GM12878 (cell line): ENCODE measurements around the gene FAM216A. TPM values are rescaled to one million over a fixed set of nuclear protein-coding genes. Genes with fewer than 3 reads are reported as not detected.

Source experiments
- ATAC-seq: fragments of 200-7000 bp; cut with Tn5 transposase; 3 replicates; pipeline ENCODE4 v1.9.1; 2020; ENCODE audit warnings: mild to moderate bottlenecking, moderate library complexity
- BruUV-seq: library from RNA; stranded (reverse); fragments of 400-500 nt; replicated peaks from 2 replicates; lab custom pipeline; 2021; lab: Mats Ljungman, UMichigan
- CTCF ChIA-PET: fragments of 300-600 bp; sonication (Branson Sonifier 250); formaldehyde crosslinking; extraction: SDS; loops from one replicate; lab custom pipeline; 2021; ENCODE audit warnings: inconsistent platforms; lab: Yijun Ruan, JAX
- POLR2A ChIA-PET: fragments of 350-600 bp; formaldehyde crosslinking; extraction: SDS; loops from one replicate; lab custom pipeline; 2021; ENCODE audit warnings: inconsistent platforms; lab: Charles Lee
- RAD21 ChIA-PET: fragments of 300-600 bp; sonication (Branson Sonifier 250); formaldehyde crosslinking; loops from one replicate; lab custom pipeline; 2023; ENCODE audit warnings: antibody characterized with exemption; ENCODE audit not compliant: unreplicated experiment; lab: Charles Lee
- SMC1A ChIA-PET: fragments of 300-600 bp; sonication (Branson Sonifier 250); formaldehyde crosslinking; loops from one replicate; lab custom pipeline; 2023; ENCODE audit not compliant: unreplicated experiment, uncharacterized antibody; lab: Charles Lee
- DNase-seq: peaks from one replicate; pipeline ENCODE4 v3.0.0-alpha.2; 2011; ENCODE audit warnings: low read depth, low spot score
- FAIRE-seq: peaks from 3 replicates; lab custom pipeline; 2011; peaks lifted over from hg19 to GRCh38; lab: Jason Lieb, UNC
- H2AFZ ChIP-seq: 2 replicates; pipeline ENCODE4 v1.6.0; 2011; ENCODE audit warnings: low read depth, low read length, control low read depth; ENCODE audit not compliant: control insufficient read depth
- H3K27ac ChIP-seq: 2 replicates; pipeline ENCODE4 v1.5.1; 2011; ENCODE audit warnings: control low read depth; ENCODE audit not compliant: control insufficient read depth, insufficient read depth
- H3K27me3 ChIP-seq, 2 experiments: replicated peaks in 1 of 2; 2 replicates each; pipeline versions ENCODE4 v1.6.0 to v1.6.1; 2011; ENCODE audit warnings: low read length in 1 of 2; ENCODE audit not compliant: control insufficient read depth in 2 of 2, insufficient read depth in 2 of 2
- H3K36me3 ChIP-seq, 2 experiments: 2 replicates each; pipeline ENCODE4 v1.5.1; 2011; ENCODE audit warnings: low read length in 1 of 2; ENCODE audit not compliant: control insufficient read depth in 2 of 2, insufficient read depth in 2 of 2
- H3K4me1 ChIP-seq: 2 replicates; pipeline ENCODE4 v1.6.1; 2011; ENCODE audit warnings: mild to moderate bottlenecking, low read length, moderate library complexity, mixed read lengths; ENCODE audit not compliant: control insufficient read depth, insufficient read depth
- H3K4me2 ChIP-seq: 2 replicates; pipeline ENCODE4 v1.6.0; 2011; ENCODE audit warnings: control low read depth; ENCODE audit not compliant: control insufficient read depth, insufficient read depth
- H3K4me3 ChIP-seq: fragments of 200-600 bp; sonication (generic); 2 replicates; pipeline ENCODE4 v1.5.1; 2016
- H3K79me2 ChIP-seq: 2 replicates; pipeline ENCODE4 v1.6.0; 2011; ENCODE audit warnings: low read length; ENCODE audit not compliant: control insufficient read depth, insufficient read depth
- H3K9ac ChIP-seq: 2 replicates; pipeline ENCODE4 v1.8.0; 2011; ENCODE audit warnings: low read length, control low read depth, mixed read lengths; ENCODE audit not compliant: control insufficient read depth, insufficient read depth
- H3K9me3 ChIP-seq: replicated peaks from 3 replicates; pipeline ENCODE4 v1.5.1; 2011; ENCODE audit warnings: mild to moderate bottlenecking, low read length; ENCODE audit not compliant: control insufficient read depth, insufficient read depth
- H4K20me1 ChIP-seq: 2 replicates; pipeline ENCODE4 v1.6.0; 2011; ENCODE audit not compliant: control insufficient read depth, insufficient read depth
- KAT2A ChIP-seq: conservative IDR thresholded peaks from 2 replicates; pipeline ENCODE4 v1.6.1; 2011; ENCODE audit warnings: low read depth, low read length; ENCODE audit not compliant: control insufficient read depth
- MEF2A ChIP-seq: IDR thresholded peaks from 2 replicates; pipeline ENCODE4 v1.6.1; 2011; ENCODE audit warnings: low read depth, mild to moderate bottlenecking, low read length, moderate library complexity; ENCODE audit not compliant: insufficient read depth
- SREBF1 ChIP-seq: IDR thresholded peaks from 2 replicates; pipeline ENCODE4 v1.6.1; 2012; ENCODE audit warnings: mild to moderate bottlenecking, low read length
- STAT3 ChIP-seq: IDR thresholded peaks from 2 replicates; pipeline ENCODE4 v1.6.1; 2011; ENCODE audit warnings: low read depth, low read length, improper control_type of control experiment
- ZBED1 ChIP-seq: IDR thresholded peaks from 2 replicates; pipeline ENCODE4 v1.6.1; 2016; ENCODE audit warnings: borderline replicate concordance
- WGBS: methylation state at CpG from one replicate; pipeline ENCODE4 v1.1.6; 2016; ENCODE audit warnings: low lambda C conversion rate; ENCODE audit not compliant: insufficient replicate concordance, insufficient coverage; ENCODE audit errors: missing lambda C conversion rate; 5-methylcytosine and 5-hydroxymethylcytosine counted together
- in situ Hi-C: fragments of 300-500 bp; cut with MboI; formaldehyde crosslinking; loops from 9 replicates; pipeline ENCODE4 v1.14.3; 2018; ENCODE audit warnings: mixed read lengths
- intact Hi-C: fragments of 100-400 bp; cut with micrococcal nuclease; formaldehyde crosslinking; loops from one replicate; pipeline ENCODE4 v1.14.2; 2022; ENCODE audit not compliant: unreplicated experiment
- polyA plus RNA-seq, 11 experiments: library from polyadenylated mRNA; depleted of rRNA in 4 of 11; unstranded in 6 of 11; stranded (reverse) in 5 of 11; fragments of >200 nt; fragmentation: Nextera tagmentation in 4 of 11; fragmentation: Illumina TruSeq in 1 of 11; extraction: Ambion mirVana in 4 of 11; extraction: Trizol in 1 of 11; gene quantifications; 1 replicate in 1 of 11; 2 replicates in 10 of 11; pipeline versions ENCODE4 v1.2.1 to v1.2.3, GENCODE V29; 2011 to 2016; ENCODE audit warnings: inconsistent platforms in 2 of 11, missing spikeins in 2 of 11, low read depth in 1 of 11
- total RNA-seq, 4 experiments: library from RNA; depleted of rRNA in 3 of 4; stranded (reverse); fragments of >200 nt in 3 of 4; fragmentation: Illumina TruSeq in 1 of 4; extraction: Trizol in 1 of 4; gene quantifications; 2 replicates each; pipeline versions ENCODE4 v1.2.1 to v1.2.3, GENCODE V29; 2013 to 2021
- TF ChIP-seq, protein P1 (sequence below): fragments of 450-650 bp; conservative IDR thresholded peaks from 2 replicates; pipeline ENCODE4 v1.6.1; 2017; ENCODE audit warnings: mild to moderate bottlenecking, moderate library complexity
- TF ChIP-seq, protein P2 (sequence below): IDR thresholded peaks from 2 replicates; pipeline ENCODE4 v1.6.1; 2012; ENCODE audit warnings: improper control_type of control experiment, low read depth, low read length; ENCODE audit not compliant: insufficient replicate concordance
- TF ChIP-seq, protein P3 (sequence below): fragments of 450-650 bp; IDR thresholded peaks from 2 replicates; pipeline ENCODE4 v1.6.1; 2017; ENCODE audit warnings: mild to moderate bottlenecking, low read depth, inconsistent platforms; ENCODE audit not compliant: poor library complexity, severe bottlenecking
- TF ChIP-seq, protein P4 (sequence below): fragments of 450-650 bp; IDR thresholded peaks from 2 replicates; pipeline ENCODE4 v1.6.1; 2017; ENCODE audit warnings: borderline replicate concordance
- TF ChIP-seq, protein P5 (sequence below): fragments of 450-650 bp; IDR thresholded peaks from 2 replicates; pipeline ENCODE4 v1.6.1; 2014; ENCODE audit warnings: mild to moderate bottlenecking

Gene FAM216A
- total and polyA plus RNA-seq, 10 of the 15 experiments (the other 5 are each of a cell fraction or from before 2014, with no cell fraction given) = 15.0 to 48.3 (median 35.0) TPM

DNA sequence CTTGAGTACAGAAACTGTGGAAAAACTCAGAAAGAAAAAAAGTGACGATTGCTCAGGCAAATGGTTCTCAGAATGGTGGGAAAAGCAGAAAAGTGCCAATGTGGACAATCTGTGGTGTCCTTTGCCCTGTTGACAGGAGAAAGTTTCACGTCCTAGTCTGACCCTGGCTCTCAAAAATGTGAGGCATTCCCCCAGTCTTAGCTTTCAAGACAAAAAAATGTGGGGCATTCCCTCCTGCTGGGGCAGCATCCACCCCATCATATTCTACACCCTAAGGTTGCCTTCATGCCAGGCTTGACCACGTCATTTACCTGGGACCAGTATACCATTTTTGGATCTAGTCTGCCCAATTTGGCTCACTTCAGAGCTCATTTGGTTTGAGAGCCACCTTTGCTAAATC lies 44.4 kb upstream of the FAM216A start (continued):
- TF ChIP-seq, protein P1, sequence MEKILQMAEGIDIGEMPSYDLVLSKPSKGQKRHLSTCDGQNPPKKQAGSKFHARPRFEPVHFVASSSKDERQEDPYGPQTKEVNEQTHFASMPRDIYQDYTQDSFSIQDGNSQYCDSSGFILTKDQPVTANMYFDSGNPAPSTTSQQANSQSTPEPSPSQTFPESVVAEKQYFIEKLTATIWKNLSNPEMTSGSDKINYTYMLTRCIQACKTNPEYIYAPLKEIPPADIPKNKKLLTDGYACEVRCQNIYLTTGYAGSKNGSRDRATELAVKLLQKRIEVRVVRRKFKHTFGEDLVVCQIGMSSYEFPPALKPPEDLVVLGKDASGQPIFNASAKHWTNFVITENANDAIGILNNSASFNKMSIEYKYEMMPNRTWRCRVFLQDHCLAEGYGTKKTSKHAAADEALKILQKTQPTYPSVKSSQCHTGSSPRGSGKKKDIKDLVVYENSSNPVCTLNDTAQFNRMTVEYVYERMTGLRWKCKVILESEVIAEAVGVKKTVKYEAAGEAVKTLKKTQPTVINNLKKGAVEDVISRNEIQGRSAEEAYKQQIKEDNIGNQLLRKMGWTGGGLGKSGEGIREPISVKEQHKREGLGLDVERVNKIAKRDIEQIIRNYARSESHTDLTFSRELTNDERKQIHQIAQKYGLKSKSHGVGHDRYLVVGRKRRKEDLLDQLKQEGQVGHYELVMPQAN = no peak
- TF ChIP-seq MEF2A = no peak
- TF ChIP-seq, protein P2, sequence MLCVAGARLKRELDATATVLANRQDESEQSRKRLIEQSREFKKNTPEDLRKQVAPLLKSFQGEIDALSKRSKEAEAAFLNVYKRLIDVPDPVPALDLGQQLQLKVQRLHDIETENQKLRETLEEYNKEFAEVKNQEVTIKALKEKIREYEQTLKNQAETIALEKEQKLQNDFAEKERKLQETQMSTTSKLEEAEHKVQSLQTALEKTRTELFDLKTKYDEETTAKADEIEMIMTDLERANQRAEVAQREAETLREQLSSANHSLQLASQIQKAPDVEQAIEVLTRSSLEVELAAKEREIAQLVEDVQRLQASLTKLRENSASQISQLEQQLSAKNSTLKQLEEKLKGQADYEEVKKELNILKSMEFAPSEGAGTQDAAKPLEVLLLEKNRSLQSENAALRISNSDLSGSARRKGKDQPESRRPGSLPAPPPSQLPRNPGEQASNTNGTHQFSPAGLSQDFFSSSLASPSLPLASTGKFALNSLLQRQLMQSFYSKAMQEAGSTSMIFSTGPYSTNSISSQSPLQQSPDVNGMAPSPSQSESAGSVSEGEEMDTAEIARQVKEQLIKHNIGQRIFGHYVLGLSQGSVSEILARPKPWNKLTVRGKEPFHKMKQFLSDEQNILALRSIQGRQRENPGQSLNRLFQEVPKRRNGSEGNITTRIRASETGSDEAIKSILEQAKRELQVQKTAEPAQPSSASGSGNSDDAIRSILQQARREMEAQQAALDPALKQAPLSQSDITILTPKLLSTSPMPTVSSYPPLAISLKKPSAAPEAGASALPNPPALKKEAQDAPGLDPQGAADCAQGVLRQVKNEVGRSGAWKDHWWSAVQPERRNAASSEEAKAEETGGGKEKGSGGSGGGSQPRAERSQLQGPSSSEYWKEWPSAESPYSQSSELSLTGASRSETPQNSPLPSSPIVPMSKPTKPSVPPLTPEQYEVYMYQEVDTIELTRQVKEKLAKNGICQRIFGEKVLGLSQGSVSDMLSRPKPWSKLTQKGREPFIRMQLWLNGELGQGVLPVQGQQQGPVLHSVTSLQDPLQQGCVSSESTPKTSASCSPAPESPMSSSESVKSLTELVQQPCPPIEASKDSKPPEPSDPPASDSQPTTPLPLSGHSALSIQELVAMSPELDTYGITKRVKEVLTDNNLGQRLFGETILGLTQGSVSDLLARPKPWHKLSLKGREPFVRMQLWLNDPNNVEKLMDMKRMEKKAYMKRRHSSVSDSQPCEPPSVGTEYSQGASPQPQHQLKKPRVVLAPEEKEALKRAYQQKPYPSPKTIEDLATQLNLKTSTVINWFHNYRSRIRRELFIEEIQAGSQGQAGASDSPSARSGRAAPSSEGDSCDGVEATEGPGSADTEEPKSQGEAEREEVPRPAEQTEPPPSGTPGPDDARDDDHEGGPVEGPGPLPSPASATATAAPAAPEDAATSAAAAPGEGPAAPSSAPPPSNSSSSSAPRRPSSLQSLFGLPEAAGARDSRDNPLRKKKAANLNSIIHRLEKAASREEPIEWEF = no peak

DNA sequence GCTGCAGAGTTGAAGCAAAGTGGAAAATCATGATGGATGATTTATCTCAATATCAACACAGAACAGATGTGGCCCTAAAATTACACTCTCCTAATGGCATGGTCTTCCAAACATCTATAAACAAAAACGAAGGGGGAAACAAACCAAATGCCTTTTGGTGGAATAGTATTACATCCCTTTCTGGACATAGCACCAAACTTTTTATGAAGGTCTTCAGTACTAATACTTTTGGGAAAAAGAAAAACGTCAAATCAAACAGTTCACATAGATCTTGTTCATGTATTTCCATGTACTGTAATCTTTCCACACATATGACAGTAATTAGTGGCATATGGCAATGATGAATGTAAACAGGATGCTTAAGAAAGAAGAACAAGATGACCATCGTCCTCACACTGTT lies 42.2 kb upstream of the FAM216A start:
- intact Hi-C loops = no loop called here
- in situ Hi-C loops = no loop called here
- ChIA-PET CTCF (interaction anchor here (1.0 kb wide), 1 partner anchor 324 kb away, joined by 5 read pairs; no protein-coding TSS in a partner anchor), POLR2A (interaction anchor here (0.7 kb wide), 1 partner anchor 52 kb away, joined by 5 read pairs; no protein-coding TSS in a partner anchor), SMC1A (interaction anchor here (1.2 kb wide), 1 partner anchor 10 kb away, joined by 3 read pairs; no protein-coding TSS in a partner anchor), RAD21 (no interaction called here)
- Histone ChIP-seq H3K27me3 (no peaks in the 10 kb centered on the region), H3K4me1 (no peaks in the 10 kb centered on the region; the same call in 1 of the 2 replicates), H3K9me3 (no peaks in the 10 kb centered on the region), H3K79me2 (no peaks in the 10 kb centered on the region), H3K9ac (no peak overlapping the region), H3K4me2 (no peak overlapping the region), H2AFZ (no peak overlapping the region), H3K36me3 (no peaks in the 10 kb centered on the region), H4K20me1 (no peaks in the 10 kb centered on the region), H3K4me3 (no peak overlapping the region), H3K27ac (no peak overlapping the region)
- BruUV-seq = no TSS peak
- 6% methylated on average over 3 of the region's 3 CpGs for WGBS
- no peak for DNase-seq
- FAIRE-seq = no peak
- no peak for ATAC-seq
- TF ChIP-seq KAT2A (no peak), STAT3 (no peak), ZBED1 (no peak), SREBF1 (no peak)
- TF ChIP-seq, protein P3, sequence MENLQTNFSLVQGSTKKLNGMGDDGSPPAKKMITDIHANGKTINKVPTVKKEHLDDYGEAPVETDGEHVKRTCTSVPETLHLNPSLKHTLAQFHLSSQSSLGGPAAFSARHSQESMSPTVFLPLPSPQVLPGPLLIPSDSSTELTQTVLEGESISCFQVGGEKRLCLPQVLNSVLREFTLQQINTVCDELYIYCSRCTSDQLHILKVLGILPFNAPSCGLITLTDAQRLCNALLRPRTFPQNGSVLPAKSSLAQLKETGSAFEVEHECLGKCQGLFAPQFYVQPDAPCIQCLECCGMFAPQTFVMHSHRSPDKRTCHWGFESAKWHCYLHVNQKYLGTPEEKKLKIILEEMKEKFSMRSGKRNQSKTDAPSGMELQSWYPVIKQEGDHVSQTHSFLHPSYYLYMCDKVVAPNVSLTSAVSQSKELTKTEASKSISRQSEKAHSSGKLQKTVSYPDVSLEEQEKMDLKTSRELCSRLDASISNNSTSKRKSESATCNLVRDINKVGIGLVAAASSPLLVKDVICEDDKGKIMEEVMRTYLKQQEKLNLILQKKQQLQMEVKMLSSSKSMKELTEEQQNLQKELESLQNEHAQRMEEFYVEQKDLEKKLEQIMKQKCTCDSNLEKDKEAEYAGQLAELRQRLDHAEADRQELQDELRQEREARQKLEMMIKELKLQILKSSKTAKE = no peak
- TF ChIP-seq, protein P4, sequence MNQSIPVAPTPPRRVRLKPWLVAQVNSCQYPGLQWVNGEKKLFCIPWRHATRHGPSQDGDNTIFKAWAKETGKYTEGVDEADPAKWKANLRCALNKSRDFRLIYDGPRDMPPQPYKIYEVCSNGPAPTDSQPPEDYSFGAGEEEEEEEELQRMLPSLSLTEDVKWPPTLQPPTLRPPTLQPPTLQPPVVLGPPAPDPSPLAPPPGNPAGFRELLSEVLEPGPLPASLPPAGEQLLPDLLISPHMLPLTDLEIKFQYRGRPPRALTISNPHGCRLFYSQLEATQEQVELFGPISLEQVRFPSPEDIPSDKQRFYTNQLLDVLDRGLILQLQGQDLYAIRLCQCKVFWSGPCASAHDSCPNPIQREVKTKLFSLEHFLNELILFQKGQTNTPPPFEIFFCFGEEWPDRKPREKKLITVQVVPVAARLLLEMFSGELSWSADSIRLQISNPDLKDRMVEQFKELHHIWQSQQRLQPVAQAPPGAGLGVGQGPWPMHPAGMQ = no peak
- TF ChIP-seq, protein P5, sequence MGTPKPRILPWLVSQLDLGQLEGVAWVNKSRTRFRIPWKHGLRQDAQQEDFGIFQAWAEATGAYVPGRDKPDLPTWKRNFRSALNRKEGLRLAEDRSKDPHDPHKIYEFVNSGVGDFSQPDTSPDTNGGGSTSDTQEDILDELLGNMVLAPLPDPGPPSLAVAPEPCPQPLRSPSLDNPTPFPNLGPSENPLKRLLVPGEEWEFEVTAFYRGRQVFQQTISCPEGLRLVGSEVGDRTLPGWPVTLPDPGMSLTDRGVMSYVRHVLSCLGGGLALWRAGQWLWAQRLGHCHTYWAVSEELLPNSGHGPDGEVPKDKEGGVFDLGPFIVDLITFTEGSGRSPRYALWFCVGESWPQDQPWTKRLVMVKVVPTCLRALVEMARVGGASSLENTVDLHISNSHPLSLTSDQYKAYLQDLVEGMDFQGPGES = no peak
